NCI-H1092 treated with DMSO at 0.1 percent for 48 hours (cell line): ENCODE measurements around the gene DUSP1.

ENCODE experiments used
- DNase-seq: peaks from one replicate; lab custom pipeline; 2025; lab: John Stamatoyannopoulos, UW

Gene DUSP1

GRCh38 chr5:172743112-172743959 is 27.7 kb downstream of the DUSP1 start:
- no peak for DNase-seq

GRCh38 chr5:172741206-172741582 is 29.8 kb downstream of the DUSP1 start:
- DNase-seq = no peak

GRCh38 chr5:172740428-172741205 is 30.4 kb downstream of the DUSP1 start:
- DNase-seq = no peak

GRCh38 chr5:172739375-172739774 is 31.6 kb downstream of the DUSP1 start:
- DNase-seq = no peak

- DNase-seq = no peak
These were observed 34.4 kb downstream of the DUSP1 start for GRCh38 chr5:172736508-172737135.

GRCh38 chr5:172735141-172735831 is 35.7 kb downstream of the DUSP1 start:
- no peak for DNase-seq

- no peak for DNase-seq
These were observed 37.0 kb downstream of the DUSP1 start for GRCh38 chr5:172733974-172734346.

GRCh38 chr5:172733131-172733973 is 37.6 kb downstream of the DUSP1 start:
- no peak for DNase-seq

- no peak for DNase-seq
These were observed 38.7 kb downstream of the DUSP1 start for GRCh38 chr5:172732201-172732865.

- DNase-seq = no peak
These were observed 39.3 kb downstream of the DUSP1 start for GRCh38 chr5:172731680-172732074.

GRCh38 chr5:172730981-172731679 is 39.9 kb downstream of the DUSP1 start:
- DNase-seq = no peak

- no peak for DNase-seq
These were observed 40.8 kb downstream of the DUSP1 start for GRCh38 chr5:172730222-172730621.

GRCh38 chr5:172729588-172729987 is 41.4 kb downstream of the DUSP1 start:
- DNase-seq = no peak

GRCh38 chr5:172728481-172729241 is 42.3 kb downstream of the DUSP1 start:
- DNase-seq = no peak

- DNase-seq = no peak
These were observed 43.4 kb downstream of the DUSP1 start for GRCh38 chr5:172727551-172727950.

GRCh38 chr5:172726966-172727365 is 44.0 kb downstream of the DUSP1 start:
- no peak for DNase-seq

- no peak for DNase-seq
These were observed 45.2 kb downstream of the DUSP1 start for GRCh38 chr5:172725785-172726184.

- DNase-seq = no peak
These were observed 45.7 kb downstream of the DUSP1 start for GRCh38 chr5:172725273-172725672.
